Measurements from ENCODE around the gene YES1. TPM values are rescaled to one million over a fixed set of nuclear protein-coding genes. Genes with fewer than 3 reads are reported as not detected.

YES1 gene
- total RNA-seq, 1 donor from 2014 or later, result 56.0 TPM

DNA sequence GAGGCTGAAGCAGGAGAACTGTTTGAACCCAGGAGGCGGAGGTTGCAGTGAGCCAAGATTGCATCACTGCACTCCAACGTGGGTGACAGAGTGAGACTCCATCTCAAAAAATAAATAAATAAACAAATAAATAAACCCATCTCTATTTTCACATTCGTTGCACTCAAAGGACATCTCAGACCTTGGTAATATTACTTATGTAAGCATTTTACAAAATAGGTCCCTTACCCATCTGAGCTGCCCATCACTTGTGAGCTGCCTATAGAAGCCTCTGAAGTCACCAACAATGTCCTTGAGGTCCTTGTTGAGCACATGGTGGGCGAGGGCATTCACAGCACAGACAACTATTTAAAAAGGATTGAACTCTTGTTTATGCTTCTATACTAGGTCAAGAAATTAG lies 115.0 kb downstream of the YES1 start:
- ATAC-seq (no peak), DNase-seq (no peak)
- Histone ChIP-seq H3K9me3 (no peaks in the 10 kb centered on the region), H3K27ac (no peak overlapping the region), H3K4me3 (no peak overlapping the region), H3K4me1 (no peaks in the 10 kb centered on the region), H3K27me3 (no peaks in the 10 kb centered on the region), H3K36me3 (peaks cover 30% of the 10 kb centered on the region)
- intact Hi-C loops (cut with DNase I), result no loop called here
- TF ChIP-seq, protein P1, sequence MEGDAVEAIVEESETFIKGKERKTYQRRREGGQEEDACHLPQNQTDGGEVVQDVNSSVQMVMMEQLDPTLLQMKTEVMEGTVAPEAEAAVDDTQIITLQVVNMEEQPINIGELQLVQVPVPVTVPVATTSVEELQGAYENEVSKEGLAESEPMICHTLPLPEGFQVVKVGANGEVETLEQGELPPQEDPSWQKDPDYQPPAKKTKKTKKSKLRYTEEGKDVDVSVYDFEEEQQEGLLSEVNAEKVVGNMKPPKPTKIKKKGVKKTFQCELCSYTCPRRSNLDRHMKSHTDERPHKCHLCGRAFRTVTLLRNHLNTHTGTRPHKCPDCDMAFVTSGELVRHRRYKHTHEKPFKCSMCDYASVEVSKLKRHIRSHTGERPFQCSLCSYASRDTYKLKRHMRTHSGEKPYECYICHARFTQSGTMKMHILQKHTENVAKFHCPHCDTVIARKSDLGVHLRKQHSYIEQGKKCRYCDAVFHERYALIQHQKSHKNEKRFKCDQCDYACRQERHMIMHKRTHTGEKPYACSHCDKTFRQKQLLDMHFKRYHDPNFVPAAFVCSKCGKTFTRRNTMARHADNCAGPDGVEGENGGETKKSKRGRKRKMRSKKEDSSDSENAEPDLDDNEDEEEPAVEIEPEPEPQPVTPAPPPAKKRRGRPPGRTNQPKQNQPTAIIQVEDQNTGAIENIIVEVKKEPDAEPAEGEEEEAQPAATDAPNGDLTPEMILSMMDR (IDR thresholded peaks at IDR 0.05), result no peak

GRCh38 chr18:693466-694187 lies 118.4 kb downstream of the YES1 start:
- DNase-seq, result no peak
- intact Hi-C loops (cut with DNase I), result no loop called here
- Histone ChIP-seq H3K4me3 (no peak overlapping the region), H3K9me3 (no peaks in the 10 kb centered on the region), H3K27ac (no peak overlapping the region), H3K4me1 (no peaks in the 10 kb centered on the region), H3K36me3 (peaks cover 46% of the 10 kb centered on the region), H3K27me3 (no peaks in the 10 kb centered on the region)
- ATAC-seq, result no peak
- TF ChIP-seq, protein P1 (IDR thresholded peaks at IDR 0.05), result no peak

GRCh38 chr18:692824-693223 lies 119.2 kb downstream of the YES1 start:
- Histone ChIP-seq H3K4me1 (no peaks in the 10 kb centered on the region), H3K27me3 (no peaks in the 10 kb centered on the region), H3K27ac (no peak overlapping the region), H3K36me3 (peaks cover 46% of the 10 kb centered on the region), H3K9me3 (no peaks in the 10 kb centered on the region), H3K4me3 (no peak overlapping the region)
- intact Hi-C loops (cut with DNase I), result no loop called here
- no peak for ATAC-seq
- no peak for DNase-seq
- TF ChIP-seq, protein P1 (IDR thresholded peaks at IDR 0.05), result no peak

DNA sequence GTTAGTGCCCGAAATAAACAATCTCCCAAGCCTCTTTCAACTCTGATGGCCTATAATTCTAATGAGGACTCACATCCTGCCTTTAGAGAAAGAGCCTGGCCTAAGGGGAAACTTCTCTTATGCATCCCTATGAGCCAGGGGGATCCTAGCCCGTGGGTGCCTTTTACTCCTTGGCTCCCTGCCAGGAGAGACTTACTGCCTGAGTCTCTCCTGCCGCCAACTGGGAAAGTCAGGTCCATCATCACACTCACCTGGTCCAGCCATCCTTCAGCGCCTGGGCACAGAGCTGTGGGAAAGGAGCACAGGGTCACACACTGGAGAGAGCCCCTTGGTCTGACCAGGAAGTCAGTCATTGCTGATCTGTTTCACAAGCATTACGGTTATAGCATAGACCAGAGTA lies 123.7 kb downstream of the YES1 start:
- Histone ChIP-seq H3K4me1 (no peaks in the 10 kb centered on the region), H3K4me3 (no peak overlapping the region), H3K27me3 (no peaks in the 10 kb centered on the region), H3K27ac (no peak overlapping the region), H3K9me3 (no peaks in the 10 kb centered on the region), H3K36me3 (peaks cover 42% of the 10 kb centered on the region)
- TF ChIP-seq, protein P1 (IDR thresholded peaks at IDR 0.05), result no peak
- ATAC-seq (no peak), DNase-seq (no peak)
- intact Hi-C loops (cut with DNase I), result no loop called here

DNA sequence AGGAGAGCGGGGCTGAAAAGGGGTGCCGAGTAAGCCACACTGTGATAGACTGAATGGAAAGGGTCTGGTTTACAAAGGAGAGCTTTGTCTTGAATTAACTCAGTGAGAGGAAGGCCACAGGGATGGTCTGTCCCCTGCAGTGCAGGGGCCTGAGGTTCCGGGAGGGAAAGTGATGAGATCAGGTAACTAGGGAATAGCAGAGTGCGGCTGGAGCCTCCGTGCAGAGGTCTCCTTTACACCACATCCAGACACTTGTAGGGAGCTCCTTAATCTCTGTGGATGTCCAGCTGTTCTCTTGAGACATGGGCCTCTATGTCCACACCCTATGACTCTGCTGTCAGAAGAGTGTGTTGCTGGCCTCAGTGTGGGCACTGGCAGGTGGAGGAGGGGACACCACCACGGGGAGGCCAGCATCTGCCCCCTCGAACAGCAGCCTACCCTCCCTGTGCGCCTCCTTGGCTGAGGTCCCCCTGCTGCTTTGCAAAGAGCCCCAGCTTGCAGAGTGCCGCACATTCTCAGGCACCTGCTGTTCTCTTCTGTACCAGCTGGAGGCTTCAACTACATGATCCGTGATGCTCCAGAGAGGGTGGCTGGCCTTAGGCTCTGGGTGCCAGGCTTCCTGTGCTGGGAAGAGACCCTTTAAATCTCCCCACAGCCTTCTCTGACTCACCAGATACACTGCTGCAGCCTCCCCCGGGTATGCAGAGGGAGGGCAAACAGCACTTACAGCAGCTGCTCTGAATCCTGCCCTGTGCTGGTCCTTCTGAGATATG lies 125.5 kb downstream of the YES1 start:
- no peak for ATAC-seq
- Histone ChIP-seq H3K4me3 (no peak overlapping the region), H3K27ac (no peak overlapping the region), H3K9me3 (no peaks in the 10 kb centered on the region), H3K27me3 (no peaks in the 10 kb centered on the region), H3K4me1 (no peaks in the 10 kb centered on the region), H3K36me3 (peaks cover 42% of the 10 kb centered on the region)
- TF ChIP-seq, protein P1 (IDR thresholded peaks at IDR 0.05), result no peak
- no peak for DNase-seq
- intact Hi-C loops (cut with DNase I), result no loop called here
